MM.1S (cell line): ENCODE results near the gene AKR1C3.
"Not testable (repeated sequence)": the region's sequence is repeated elsewhere in the genome, so short reads cannot be mapped to it uniquely, and the experiment has no call there.

Experiments
- DNase-seq: peaks from one replicate; pipeline ENCODE4 v3.0.0-alpha.2; 2015
- H2AFZ ChIP-seq: fragments of 300-600 bp; sonication (generic); 2 replicates; pipeline ENCODE4 v1.6.0; 2016; ENCODE audit warnings: antibody characterized with exemption, low read length
- H3F3A ChIP-seq: fragments of 300-600 bp; sonication (generic); 2 replicates; pipeline ENCODE4 v1.6.1; 2016; ENCODE audit warnings: mild to moderate bottlenecking, antibody characterized with exemption, low read length, moderate library complexity, mixed read lengths; ENCODE audit not compliant: insufficient read depth
- H3K27ac ChIP-seq: fragments of 300-600 bp; sonication (generic); 2 replicates; pipeline ENCODE4 v1.5.1; 2016; ENCODE audit warnings: mild to moderate bottlenecking, low read length
- H3K27me3 ChIP-seq: fragments of 300-600 bp; sonication (generic); replicated peaks from 2 replicates; pipeline ENCODE4 v1.6.0; 2016; ENCODE audit warnings: low read length; ENCODE audit not compliant: insufficient read depth
- H3K36me3 ChIP-seq: fragments of 300-600 bp; sonication (generic); replicated peaks from 2 replicates; pipeline ENCODE4 v1.6.1; 2016; ENCODE audit warnings: mild to moderate bottlenecking, low read length, mixed read lengths; ENCODE audit not compliant: insufficient read depth
- H3K4me1 ChIP-seq: fragments of 300-600 bp; sonication (generic); 2 replicates; pipeline ENCODE4 v1.6.1; 2016; ENCODE audit warnings: low read length, mixed read lengths
- H3K4me2 ChIP-seq: fragments of 300-600 bp; sonication (generic); 2 replicates; pipeline ENCODE4 v1.6.0; 2016; ENCODE audit warnings: low read depth, low read length
- H3K4me3 ChIP-seq: fragments of 300-600 bp; sonication (generic); 2 replicates; pipeline ENCODE4 v1.5.1; 2016; ENCODE audit warnings: low read length, mixed read lengths
- H3K79me2 ChIP-seq: fragments of 300-600 bp; sonication (generic); 2 replicates; pipeline ENCODE4 v1.6.1; 2016; ENCODE audit warnings: mixed run types, low read length, mixed read lengths
- H3K9ac ChIP-seq: fragments of 300-600 bp; sonication (generic); 2 replicates; pipeline ENCODE4 v1.6.1; 2016; ENCODE audit warnings: low read length, mixed read lengths
- H3K9me2 ChIP-seq: fragments of 300-600 bp; sonication (generic); replicated peaks from 2 replicates; pipeline ENCODE4 v1.6.1; 2016; ENCODE audit warnings: mild to moderate bottlenecking, low read length, mixed read lengths; ENCODE audit not compliant: insufficient read depth
- H3K9me3 ChIP-seq: fragments of 300-600 bp; sonication (generic); replicated peaks from 2 replicates; pipeline ENCODE4 v1.6.1; 2016; ENCODE audit warnings: mild to moderate bottlenecking, low read length, mixed read lengths; ENCODE audit not compliant: insufficient read depth
- H4K20me1 ChIP-seq: fragments of 300-600 bp; sonication (generic); 2 replicates; pipeline ENCODE4 v1.6.1; 2016; ENCODE audit warnings: mild to moderate bottlenecking, low read length, moderate library complexity, mixed read lengths; ENCODE audit not compliant: insufficient read depth
- CTCF ChIP-seq: fragments of 300-600 bp; sonication (generic); IDR thresholded peaks from 2 replicates; pipeline ENCODE4 v1.5.1; 2016; ENCODE audit warnings: antibody characterized with exemption, low read length, mixed read lengths
- EZH2 ChIP-seq: fragments of 300-600 bp; sonication (generic); optimal IDR thresholded peaks from 2 replicates; pipeline ENCODE3; 2017; ENCODE audit warnings: low read depth, mild to moderate bottlenecking, antibody characterized with exemption, low read length, mixed read lengths
- EZH2phosphoT487 ChIP-seq: fragments of 300-600 bp; sonication (generic); IDR thresholded peaks from 2 replicates; pipeline ENCODE4 v1.6.1; 2018; ENCODE audit warnings: antibody characterized with exemption, low read length

The AKR1C3 gene

GRCh38 chr10:5117026-5117425 lies 22.8 kb downstream of the AKR1C3 start:
- no peak overlapping the region for H3K4me2 ChIP-seq

GRCh38 chr10:5119997-5120396 lies 25.8 kb downstream of the AKR1C3 start:
- not testable (repeated sequence) for H3K27me3 ChIP-seq, H3K79me2 ChIP-seq, H3F3A ChIP-seq, H3K4me1 ChIP-seq, H3K36me3 ChIP-seq, H2AFZ ChIP-seq, H3K4me3 ChIP-seq, H3K27ac ChIP-seq, H3K9ac ChIP-seq, H3K9me2 ChIP-seq, H4K20me1 ChIP-seq, DNase-seq, H3K9me3 ChIP-seq, H3K4me2 ChIP-seq

More at GRCh38 chr10:5117026-5117425, 22.8 kb downstream of the AKR1C3 start:
- Histone ChIP-seq H3F3A (no peaks in the 10 kb centered on the region), H3K4me1 (no peaks in the 10 kb centered on the region), H3K36me3 (no peaks in the 10 kb centered on the region), H2AFZ (no peak overlapping the region), H3K27ac (no peak overlapping the region), H4K20me1 (no peaks in the 10 kb centered on the region), H3K9ac (no peak overlapping the region), H3K27me3 (no peaks in the 10 kb centered on the region), H3K4me3 (no peak overlapping the region), H3K9me3 (no peaks in the 10 kb centered on the region), H3K79me2 (no peaks in the 10 kb centered on the region), H3K9me2 (no peaks in the 10 kb centered on the region)
- TF ChIP-seq EZH2 (no peak), CTCF (no peak), EZH2phosphoT487 (no peak)
- no peak for DNase-seq

- no peaks in the 10 kb centered on the region for H3K79me2 ChIP-seq
- no peaks in the 10 kb centered on the region for H3K9me2 ChIP-seq
- no peaks in the 10 kb centered on the region for H3F3A ChIP-seq
- H3K27me3 ChIP-seq, result no peaks in the 10 kb centered on the region
- H3K4me3 ChIP-seq, result no peak overlapping the region
- H3K4me2 ChIP-seq, result no peak overlapping the region
- TF ChIP-seq EZH2 (no peak), EZH2phosphoT487 (no peak), CTCF (no peak)
- no peaks in the 10 kb centered on the region for H3K4me1 ChIP-seq
- H3K9me3 ChIP-seq, result no peaks in the 10 kb centered on the region
- H3K9ac ChIP-seq, result no peak overlapping the region
- no peak for DNase-seq
- no peak overlapping the region for H3K27ac ChIP-seq
- H2AFZ ChIP-seq, result no peak overlapping the region
- H4K20me1 ChIP-seq, result no peaks in the 10 kb centered on the region
- H3K36me3 ChIP-seq, result no peaks in the 10 kb centered on the region
Measured at GRCh38 chr10:5123886-5124285, 29.7 kb downstream of the AKR1C3 start.

GRCh38 chr10:5125315-5126044 lies 31.3 kb downstream of the AKR1C3 start:
- no peaks in the 10 kb centered on the region for H3F3A ChIP-seq

More at GRCh38 chr10:5125315-5126044, 31.3 kb downstream of the AKR1C3 start:
- no peak for DNase-seq
- Histone ChIP-seq H3K4me3 (no peak overlapping the region), H2AFZ (no peak overlapping the region), H3K36me3 (no peaks in the 10 kb centered on the region), H3K4me2 (no peak overlapping the region), H3K27me3 (no peaks in the 10 kb centered on the region), H3K4me1 (no peaks in the 10 kb centered on the region), H3K79me2 (no peaks in the 10 kb centered on the region), H4K20me1 (no peaks in the 10 kb centered on the region), H3K9me2 (no peaks in the 10 kb centered on the region), H3K9me3 (no peaks in the 10 kb centered on the region), H3K27ac (no peak overlapping the region), H3K9ac (no peak overlapping the region)
- no peak for TF ChIP-seq CTCF
- TF ChIP-seq EZH2phosphoT487, result no peak
- TF ChIP-seq EZH2, result no peak
